Nephron (organoid): ENCODE data around the gene CCDC181.

Experiments
- H3K27ac Mint-ChIP-seq, 3 experiments: 2 replicates each; pipeline ENCODE4 v1.8.0; 2020; ENCODE audit warnings: mixed read lengths in 3 of 3, mild to moderate bottlenecking in 2 of 3, moderate library complexity in 1 of 3
- H3K27me3 Mint-ChIP-seq: 2 replicates; pipeline ENCODE4 v1.8.0; 2021; ENCODE audit warnings: low read depth, mild to moderate bottlenecking, moderate library complexity, mixed read lengths
- H3K36me3 Mint-ChIP-seq: 2 replicates; pipeline ENCODE4 v1.8.0; 2020; ENCODE audit warnings: low read depth, mixed read lengths
- H3K4me1 Mint-ChIP-seq: 2 replicates; pipeline ENCODE4 v1.8.0; 2020; ENCODE audit warnings: mixed read lengths
- H3K4me3 Mint-ChIP-seq, 3 experiments: 2 replicates each; pipeline ENCODE4 v1.8.0; 2020; ENCODE audit warnings: mild to moderate bottlenecking in 3 of 3, mixed read lengths in 3 of 3, moderate library complexity in 2 of 3
- H3K9me3 Mint-ChIP-seq: 2 replicates; pipeline ENCODE4 v1.8.0; 2020; ENCODE audit warnings: mixed read lengths
- CTCF ChIP-seq, 3 experiments: fragments of 200-600 bp; sonication (generic); IDR thresholded peaks; one replicate each; pipeline ENCODE4 v1.5.0; 2021; ENCODE audit warnings: antibody characterized with exemption in 3 of 3; ENCODE audit not compliant: unreplicated experiment in 3 of 3

The CCDC181 gene

GRCh38 chr1:169460191-169460833, 33.0 kb upstream of the CCDC181 start:
- Mint-ChIP-seq H3K4me3 (no peak overlapping the region), H3K4me1 (no peaks in the 10 kb centered on the region), H3K36me3 (no peaks in the 10 kb centered on the region), H3K9me3 (peaks cover 7% of the 10 kb centered on the region), H3K27me3 (no peaks in the 10 kb centered on the region), H3K27ac (no peak overlapping the region)
- no peak for TF ChIP-seq CTCF (IDR thresholded peaks at IDR 0.05; ENCODE audit: unreplicated experiment in 3 of 3)

GRCh38 chr1:169457443-169457842, 30.2 kb upstream of the CCDC181 start:
- Mint-ChIP-seq H3K27ac (no peak overlapping the region), H3K27me3 (no peaks in the 10 kb centered on the region), H3K9me3 (peaks cover 7% of the 10 kb centered on the region), H3K4me1 (no peaks in the 10 kb centered on the region), H3K36me3 (no peaks in the 10 kb centered on the region), H3K4me3 (no peak overlapping the region)
- no peak for TF ChIP-seq CTCF (IDR thresholded peaks at IDR 0.05; ENCODE audit: unreplicated experiment in 3 of 3)

- H3K4me1 Mint-ChIP-seq = no peaks in the 10 kb centered on the region
- H3K27ac Mint-ChIP-seq = no peak overlapping the region
- no peaks in the 10 kb centered on the region for H3K36me3 Mint-ChIP-seq
- H3K4me3 Mint-ChIP-seq = no peak overlapping the region
- TF ChIP-seq CTCF (IDR thresholded peaks at IDR 0.05; ENCODE audit: unreplicated experiment in 3 of 3) = no peak
- peaks cover 7% of the 10 kb centered on the region for H3K9me3 Mint-ChIP-seq
- H3K27me3 Mint-ChIP-seq = no peaks in the 10 kb centered on the region
These were observed 28.8 kb upstream of the CCDC181 start for GRCh38 chr1:169456029-169456428.

GRCh38 chr1:169452921-169453320, 25.6 kb upstream of the CCDC181 start:
- no peak overlapping the region for H3K27ac Mint-ChIP-seq
- H3K27me3 Mint-ChIP-seq = no peaks in the 10 kb centered on the region
- H3K4me1 Mint-ChIP-seq = no peaks in the 10 kb centered on the region
- no peak overlapping the region for H3K4me3 Mint-ChIP-seq
- H3K36me3 Mint-ChIP-seq = no peaks in the 10 kb centered on the region
- no peak for TF ChIP-seq CTCF (IDR thresholded peaks at IDR 0.05; ENCODE audit: unreplicated experiment in 3 of 3)
- peaks cover 7% of the 10 kb centered on the region for H3K9me3 Mint-ChIP-seq

GRCh38 chr1:169451218-169451824, 24.0 kb upstream of the CCDC181 start:
- Mint-ChIP-seq H3K36me3 (no peaks in the 10 kb centered on the region), H3K4me3 (no peak overlapping the region), H3K27ac (no peak overlapping the region), H3K27me3 (peaks cover 3% of the 10 kb centered on the region), H3K9me3 (no peaks in the 10 kb centered on the region), H3K4me1 (no peaks in the 10 kb centered on the region)
- no peak for TF ChIP-seq CTCF (IDR thresholded peaks at IDR 0.05; ENCODE audit: unreplicated experiment in 3 of 3)

GRCh38 chr1:169443923-169444322, 16.6 kb upstream of the CCDC181 start:
- H3K36me3 Mint-ChIP-seq = no peaks in the 10 kb centered on the region
- H3K4me3 Mint-ChIP-seq = no peak overlapping the region
- no peaks in the 10 kb centered on the region for H3K9me3 Mint-ChIP-seq
- no peak overlapping the region for H3K27ac Mint-ChIP-seq
- no peaks in the 10 kb centered on the region for H3K4me1 Mint-ChIP-seq
- peaks cover 9% of the 10 kb centered on the region for H3K27me3 Mint-ChIP-seq
- no peak for TF ChIP-seq CTCF (IDR thresholded peaks at IDR 0.05; ENCODE audit: unreplicated experiment in 3 of 3)
